GM21360 (cell line): Measurements from ENCODE around the gene PLEKHA5.

Source experiments
- ATAC-seq: cut with Tn5 transposase; IDR thresholded peaks from one replicate; pipeline ENCODE4 v1.9.1; 2021; ENCODE audit warnings: mild to moderate bottlenecking, moderate library complexity; ENCODE audit not compliant: unreplicated experiment

PLEKHA5 gene

DNA sequence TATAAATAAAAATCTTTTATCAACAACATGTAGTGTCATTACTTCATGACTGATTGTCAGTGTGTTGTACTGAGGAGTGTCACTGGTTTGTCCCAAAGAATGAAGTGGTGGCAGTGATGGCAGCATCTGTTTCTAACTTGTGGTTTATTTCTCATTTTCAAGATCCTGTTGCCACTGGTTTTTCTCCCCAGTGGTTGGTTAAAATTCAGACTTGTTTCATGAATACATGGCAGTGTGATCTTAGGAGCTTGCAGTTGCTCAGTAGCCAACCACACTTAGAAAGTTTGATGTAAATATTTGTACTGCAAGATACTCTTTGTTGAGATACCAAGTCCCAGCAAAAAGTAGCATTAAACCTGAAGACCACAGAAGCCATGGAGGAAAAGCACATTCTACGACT lies 69.8 kb downstream of the PLEKHA5 start:
- ATAC-seq, result no peak

DNA sequence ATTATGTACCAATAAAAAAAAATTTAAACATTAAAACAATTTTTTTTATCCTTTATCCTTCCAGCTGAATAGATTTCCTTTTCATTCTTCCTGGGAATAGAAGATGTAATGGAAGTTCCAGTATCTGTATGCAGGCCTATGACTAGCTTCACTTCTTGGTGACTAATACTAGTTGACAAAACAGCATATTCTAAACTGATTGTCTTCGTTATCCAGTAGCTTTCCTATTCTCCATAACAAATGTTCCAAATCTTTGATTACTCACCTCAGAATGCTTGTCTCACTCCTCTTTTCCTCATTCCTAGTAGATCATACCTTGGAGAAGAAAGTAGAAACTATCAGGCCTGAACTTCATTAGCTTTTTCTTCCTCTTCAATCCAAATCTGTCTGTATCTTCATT lies 70.7 kb downstream of the PLEKHA5 start:
- ATAC-seq, result no peak

DNA sequence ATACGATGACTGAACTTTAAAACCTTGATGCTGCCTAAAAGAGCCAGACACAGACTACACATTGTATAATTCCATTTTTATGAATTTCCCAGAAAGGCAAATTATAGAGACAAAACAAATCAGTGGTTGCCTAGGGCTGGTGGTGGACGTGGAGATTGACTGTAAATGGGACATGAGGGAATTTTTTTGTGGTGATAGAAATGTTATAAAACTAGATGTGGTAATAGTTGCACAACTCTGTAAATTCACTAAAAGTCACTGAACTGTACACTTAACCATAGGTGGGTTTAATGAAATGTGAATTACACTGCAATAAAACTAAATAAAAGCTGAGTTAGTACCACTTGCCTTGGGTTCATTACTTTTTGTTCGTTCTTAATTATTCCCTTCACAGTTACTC lies 72.1 kb downstream of the PLEKHA5 start:
- ATAC-seq, result no peak

DNA sequence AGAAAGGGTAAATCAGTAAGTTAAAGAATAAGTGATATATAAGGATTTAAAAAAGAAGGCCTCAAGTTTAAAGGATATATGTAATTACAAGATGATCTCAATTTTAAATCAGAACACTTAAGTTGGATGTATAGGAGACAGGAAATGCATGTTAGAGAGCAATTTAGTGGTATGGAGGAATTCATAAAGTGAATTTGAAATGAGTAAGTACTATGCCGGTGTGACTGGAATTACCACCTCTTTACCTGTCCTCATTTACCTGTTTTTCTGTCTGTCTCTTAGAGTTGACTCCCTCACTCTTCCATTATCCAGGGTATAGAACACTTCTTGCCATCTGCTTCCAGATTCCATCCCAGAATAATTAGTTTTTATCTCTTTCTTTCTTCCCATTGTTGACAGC lies 73.5 kb downstream of the PLEKHA5 start:
- ATAC-seq, result no peak

DNA sequence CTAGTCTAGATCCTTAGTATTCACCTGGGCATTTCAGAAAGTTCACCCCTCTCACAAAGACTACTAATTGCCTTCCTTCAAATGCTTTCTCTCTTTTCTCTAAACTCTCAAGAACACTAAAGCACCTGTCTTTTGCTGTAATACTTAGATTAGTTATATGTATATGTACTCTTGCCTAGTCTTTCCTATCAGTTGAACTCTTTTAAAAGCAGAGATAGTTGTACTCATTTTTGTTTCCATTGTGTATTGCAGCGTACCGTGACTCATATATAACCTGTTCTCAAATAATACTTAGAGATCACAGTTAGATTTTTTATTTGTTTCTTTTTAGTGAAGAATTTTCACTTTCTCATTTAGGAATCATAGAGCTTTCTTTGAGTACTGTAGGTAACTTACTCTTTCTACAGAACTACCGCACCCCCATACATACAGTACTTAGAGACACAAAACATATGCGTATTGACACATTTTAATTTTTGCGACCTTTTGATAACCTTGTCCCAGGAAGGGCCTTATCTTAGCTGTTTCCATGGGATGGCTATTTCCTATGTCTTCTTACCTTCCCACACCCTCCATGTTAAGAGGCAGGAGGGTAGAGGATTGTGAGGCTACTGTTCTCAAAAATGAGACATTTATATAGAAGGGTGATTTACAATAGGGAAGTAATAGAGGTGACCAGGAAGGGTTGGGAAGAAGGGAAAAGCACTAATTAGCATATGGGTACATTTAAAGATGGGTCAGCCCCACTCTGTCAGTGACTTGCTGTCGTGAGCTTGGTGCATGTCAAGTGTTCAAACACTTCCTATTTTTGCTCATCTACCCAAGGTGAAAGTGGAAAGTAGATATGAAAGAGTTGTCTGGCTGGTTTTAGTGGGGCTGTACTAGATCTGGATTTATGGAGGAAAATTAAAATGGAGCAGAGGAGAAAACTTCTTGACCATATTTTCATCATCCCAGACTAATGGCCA lies 74.3 kb downstream of the PLEKHA5 start:
- no peak for ATAC-seq

DNA sequence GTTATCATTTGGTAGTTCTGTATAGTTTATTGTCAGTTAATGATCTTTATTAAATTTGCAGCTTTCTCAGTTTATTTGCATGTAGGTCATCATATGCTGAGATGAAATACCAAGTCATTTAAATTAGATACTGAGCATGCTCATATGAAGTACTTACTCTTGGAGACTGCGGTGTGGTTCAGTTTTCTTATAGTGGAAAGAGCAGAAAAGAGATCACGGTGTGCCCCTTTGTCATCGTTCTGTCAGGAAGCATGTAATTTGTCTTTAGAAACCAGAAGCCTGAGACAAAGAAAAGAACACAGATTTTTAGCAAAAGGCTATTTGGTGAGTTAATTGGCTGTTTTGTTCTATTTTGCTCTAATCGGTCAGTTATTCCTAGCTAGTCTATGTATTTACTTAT lies 75.6 kb downstream of the PLEKHA5 start:
- ATAC-seq, result no peak

DNA sequence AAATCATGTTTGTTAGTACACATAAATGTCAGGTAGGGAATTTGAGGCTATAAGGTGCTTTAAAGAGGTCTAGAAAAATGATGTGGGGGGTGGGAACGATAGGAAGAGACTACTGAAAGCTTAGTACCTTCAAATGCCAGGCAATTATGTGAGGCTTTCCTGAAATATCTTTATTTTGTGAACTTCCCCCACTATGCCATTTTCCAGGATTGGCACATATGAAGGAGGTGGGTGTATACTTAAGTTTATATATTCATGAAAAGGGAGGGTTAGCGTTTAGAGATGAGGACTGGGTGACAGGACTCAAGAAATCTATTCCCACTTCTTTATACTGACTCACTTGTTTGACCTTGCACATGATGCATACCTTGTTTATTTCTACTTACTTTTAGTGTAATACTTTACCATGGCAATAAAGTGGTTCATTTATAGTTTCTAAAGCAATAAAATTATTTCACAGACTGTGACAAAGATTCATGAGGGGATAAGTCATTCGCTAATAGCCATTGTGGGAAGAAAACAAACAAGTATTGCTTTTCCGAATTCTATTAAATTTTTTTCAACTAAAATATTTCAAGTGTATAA lies 77.1 kb downstream of the PLEKHA5 start:
- no peak for ATAC-seq

DNA sequence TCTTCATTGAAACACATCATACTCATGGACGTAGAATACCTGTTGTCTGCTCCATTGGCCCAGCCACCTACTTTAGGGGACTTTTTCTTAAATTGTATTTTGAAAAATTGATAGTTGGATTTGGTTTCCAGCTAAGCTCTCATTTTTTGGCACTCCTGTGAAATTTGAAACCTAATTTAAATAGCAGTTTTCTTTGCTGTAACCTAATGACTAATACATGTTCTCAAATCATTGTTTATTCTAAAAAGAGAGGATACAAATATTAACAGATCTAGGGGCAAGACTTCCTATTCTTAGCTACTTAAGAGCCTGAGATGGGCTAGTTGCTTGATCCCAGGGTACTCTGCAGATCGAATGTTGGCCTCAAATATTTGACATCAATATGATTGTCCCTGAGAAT lies 78.9 kb downstream of the PLEKHA5 start:
- ATAC-seq, result no peak

DNA sequence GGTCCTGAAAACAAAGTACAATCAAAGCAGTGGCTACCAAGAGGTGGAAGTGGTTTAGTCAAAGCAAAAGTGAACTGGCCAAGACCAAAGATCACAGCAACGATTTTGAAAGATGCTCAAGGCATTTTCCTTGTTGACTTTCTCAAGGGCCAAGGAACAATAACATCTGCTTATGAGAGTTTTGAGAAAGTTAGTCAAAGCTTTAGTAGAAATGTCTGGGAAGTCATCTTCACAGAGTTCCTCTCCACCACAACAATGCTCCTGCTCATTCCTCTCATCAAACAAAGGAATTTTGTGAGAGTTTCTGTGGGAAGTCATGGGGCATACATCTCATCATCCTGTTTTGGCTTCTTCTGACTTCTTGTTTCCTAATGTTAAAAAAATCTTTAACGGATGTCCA lies 80.1 kb downstream of the PLEKHA5 start:
- no peak for ATAC-seq

DNA sequence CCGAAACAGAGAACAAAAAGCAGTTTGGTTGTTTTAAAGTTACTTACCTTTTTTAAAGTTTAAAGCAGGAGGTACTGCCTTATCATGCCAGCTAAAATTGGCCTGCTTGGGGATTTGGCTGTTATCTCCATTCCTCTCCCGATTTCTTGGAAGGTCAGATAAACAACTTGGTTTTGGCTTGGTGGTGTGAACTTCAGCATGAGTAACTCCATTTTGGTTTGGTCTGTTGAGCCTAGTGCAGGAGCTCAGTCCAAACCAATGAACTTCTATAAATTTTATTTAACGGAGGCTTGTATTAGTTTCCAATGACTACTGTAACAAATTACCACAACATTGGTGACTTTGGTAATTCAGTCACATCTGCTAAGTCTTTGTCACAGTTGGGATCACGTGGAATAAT lies 82.3 kb downstream of the PLEKHA5 start:
- no peak for ATAC-seq

DNA sequence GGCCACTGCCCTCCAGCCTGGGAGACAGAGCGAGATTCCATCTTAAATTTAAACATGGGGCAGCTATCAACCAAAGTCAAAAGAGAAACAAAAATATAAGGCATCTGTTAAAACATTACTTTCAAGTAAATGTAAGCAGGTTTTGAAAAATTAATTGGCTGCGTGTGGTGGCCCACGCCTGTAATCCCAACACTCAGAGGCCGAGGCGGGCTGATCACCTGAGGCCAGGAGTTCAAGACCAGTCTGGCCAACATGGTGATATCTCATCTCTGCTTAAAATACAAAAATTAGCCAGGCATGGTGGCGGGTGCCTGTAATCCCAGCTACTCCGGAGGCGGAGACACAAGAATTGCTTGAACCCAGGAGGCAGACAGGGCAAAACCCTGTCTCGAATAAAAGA lies 82.7 kb downstream of the PLEKHA5 start:
- no peak for ATAC-seq

DNA sequence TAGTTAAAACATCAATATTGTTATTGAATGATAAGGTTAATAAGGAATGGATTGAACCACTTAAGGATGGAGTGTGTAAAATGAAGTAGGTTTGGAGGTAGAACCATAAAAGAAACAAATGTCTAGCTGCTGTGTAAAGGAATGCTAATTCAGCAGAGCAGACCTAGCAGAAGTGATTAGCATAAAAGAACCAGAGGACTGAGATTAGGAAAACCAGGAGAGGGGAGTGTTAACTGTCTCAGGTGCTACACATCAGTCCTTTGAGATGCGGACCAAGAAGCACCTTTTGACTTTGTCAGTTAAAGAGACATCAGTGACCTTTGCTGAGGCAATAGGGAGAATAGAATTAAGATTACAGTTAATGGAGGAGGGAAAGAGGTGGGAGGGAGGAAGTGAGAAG lies 84.5 kb downstream of the PLEKHA5 start:
- no peak for ATAC-seq

DNA sequence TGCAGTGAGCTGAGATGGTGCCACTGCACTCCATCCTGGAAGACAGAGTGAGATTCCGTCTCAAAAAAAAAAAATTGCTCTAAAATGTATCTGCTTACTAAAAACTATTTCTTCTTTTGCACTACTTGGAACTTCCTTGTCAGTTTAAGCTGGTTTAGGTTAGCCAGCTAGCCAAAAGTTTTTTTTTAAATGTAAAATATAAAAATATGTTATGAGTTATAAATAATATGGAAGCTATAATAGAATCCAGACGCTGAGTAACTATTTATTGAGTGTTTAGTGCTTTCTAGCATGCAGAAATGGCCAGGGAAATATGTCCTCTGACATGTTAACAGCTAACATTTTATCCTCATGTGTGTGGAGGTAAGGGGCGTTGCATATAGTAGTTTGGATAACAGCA lies 85.6 kb downstream of the PLEKHA5 start:
- ATAC-seq, result no peak

DNA sequence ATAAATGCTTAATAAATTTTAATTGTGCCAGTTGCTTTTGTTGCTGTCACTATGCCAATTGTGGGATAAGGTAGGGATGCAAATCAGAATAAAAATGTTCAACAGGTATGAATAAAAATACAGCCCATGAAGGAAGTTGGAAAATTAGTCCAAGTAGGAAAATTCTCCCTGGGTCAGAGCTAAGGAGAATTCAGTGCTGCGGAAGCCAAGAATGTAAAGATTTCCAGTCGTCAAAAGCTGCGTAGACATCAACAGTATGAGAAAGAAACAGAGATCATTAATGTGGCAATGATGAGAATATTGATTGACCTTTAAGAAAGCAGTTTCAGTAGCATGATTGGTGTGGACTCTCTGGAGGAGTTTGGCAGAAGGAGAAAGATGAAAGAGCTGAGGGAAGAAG lies 87.9 kb downstream of the PLEKHA5 start:
- ATAC-seq, result no peak

DNA sequence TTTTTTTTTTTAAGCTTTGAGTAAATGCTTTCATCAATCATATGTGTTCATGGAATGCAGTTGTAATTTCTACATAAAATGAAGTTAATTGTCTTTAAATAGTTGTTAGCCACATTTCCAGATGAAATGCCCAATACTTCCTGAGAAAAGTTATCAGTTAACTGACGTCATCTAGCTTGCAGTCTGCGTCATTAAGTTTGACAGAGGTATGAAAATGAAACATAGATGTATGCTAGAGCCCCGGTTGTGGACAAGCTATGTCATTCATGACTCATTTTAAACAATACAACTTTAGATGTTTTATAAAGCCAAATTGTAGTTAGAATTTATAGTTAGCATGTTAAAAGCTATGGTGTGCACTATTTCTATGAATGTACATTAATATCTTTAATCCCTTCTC lies 90.7 kb downstream of the PLEKHA5 start:
- ATAC-seq, result no peak

DNA sequence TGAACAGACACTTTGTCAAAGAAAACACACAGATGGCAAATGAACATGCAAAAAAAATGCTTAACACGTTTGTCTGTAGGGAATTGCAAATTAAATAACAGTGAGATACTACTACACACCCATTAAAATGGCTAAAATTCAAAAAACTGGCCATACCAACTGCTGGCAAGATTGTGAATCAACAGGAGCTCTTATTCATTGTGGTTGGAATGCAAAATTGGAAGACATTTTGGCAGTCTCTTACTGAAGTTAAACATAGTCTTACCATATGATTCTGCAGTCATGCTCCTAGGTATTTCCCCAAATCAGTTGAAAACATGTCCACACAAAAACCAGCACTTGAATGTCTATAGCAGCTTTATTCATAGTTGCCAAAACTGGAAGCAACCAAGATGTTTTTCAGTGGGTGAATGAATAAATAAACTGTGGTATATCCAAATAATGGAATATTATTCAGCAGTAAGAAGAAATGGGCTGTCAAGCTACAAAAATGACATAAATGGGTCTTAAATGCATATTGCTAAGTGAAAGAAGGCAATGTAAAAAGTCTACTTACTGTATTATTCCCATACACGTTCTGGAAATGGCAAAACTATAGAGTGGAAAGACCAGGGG lies 91.4 kb downstream of the PLEKHA5 start:
- no peak for ATAC-seq

DNA sequence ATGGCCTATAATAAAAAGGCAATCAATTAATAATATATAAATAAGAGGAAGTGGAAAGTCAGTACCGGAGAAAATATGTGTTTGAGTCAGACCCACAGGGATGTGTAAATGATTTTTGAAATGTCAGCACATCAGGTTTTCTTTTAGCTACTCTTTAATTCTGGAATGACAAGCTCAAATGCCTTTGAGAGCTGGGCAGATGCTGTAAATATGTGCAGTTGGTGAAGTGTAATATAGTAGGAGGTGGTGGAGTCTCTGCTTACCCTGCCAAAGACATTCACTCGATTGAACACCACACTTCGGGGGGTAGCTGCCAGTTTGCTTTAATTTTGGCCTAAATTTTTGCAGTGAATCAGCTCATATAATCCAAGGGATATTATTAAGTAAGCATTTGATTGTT lies 93.0 kb downstream of the PLEKHA5 start:
- no peak for ATAC-seq

DNA sequence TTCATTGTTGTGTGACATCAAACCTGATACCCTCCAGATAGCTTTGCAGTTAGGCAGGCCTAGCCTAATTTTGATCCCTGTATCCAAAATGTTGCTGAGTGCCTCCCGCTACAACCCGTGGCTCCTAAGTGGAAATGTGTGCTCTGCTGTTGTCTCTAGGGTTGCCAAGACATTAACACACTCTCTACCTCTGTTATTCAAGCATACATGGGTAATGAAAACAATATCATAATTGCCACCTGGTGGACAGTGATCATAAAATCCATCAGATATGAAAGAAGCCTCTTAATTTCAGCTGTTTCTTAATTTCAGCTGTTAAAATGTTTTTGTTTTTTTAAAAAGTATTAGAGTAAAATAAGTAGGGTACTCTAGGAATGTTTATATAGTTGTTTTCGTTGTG lies 93.5 kb downstream of the PLEKHA5 start:
- no peak for ATAC-seq

DNA sequence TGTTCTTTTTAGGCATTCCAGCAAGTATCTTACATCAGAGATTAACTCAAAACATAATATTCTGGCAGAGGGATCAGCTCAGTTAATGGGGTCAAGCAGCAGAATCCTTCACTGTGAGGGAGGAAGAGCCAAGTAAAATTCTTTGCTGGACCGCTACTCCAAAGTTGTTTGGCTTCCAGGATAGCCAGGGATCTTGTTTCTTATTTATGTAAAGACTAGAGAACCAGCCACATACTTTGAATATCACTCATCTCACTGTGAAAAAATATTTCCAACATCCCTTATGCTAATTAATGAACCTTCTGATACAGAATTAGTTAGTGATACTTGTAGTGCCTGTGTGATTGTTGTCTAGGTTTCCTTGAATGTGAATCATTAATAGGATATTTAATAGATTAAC lies 94.2 kb downstream of the PLEKHA5 start:
- no peak for ATAC-seq

DNA sequence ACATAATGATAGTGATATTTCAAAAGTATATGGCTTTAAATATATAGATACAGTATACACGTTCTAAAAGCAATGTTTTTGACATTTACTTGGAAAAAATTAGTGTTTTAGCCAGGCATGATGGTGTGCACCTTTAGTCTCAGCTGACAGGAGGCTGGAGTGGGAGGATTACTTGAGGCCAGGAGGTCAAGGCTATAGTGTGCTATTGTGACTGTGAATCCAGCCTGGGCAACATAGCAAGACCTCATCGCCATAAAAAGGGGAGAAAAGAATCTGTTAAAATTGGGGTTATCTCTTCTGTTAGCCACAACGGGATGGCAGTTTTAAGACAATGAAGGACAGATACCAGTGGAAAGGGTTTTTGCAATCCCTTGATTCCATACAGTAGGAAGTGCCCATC lies 95.2 kb downstream of the PLEKHA5 start:
- no peak for ATAC-seq

DNA sequence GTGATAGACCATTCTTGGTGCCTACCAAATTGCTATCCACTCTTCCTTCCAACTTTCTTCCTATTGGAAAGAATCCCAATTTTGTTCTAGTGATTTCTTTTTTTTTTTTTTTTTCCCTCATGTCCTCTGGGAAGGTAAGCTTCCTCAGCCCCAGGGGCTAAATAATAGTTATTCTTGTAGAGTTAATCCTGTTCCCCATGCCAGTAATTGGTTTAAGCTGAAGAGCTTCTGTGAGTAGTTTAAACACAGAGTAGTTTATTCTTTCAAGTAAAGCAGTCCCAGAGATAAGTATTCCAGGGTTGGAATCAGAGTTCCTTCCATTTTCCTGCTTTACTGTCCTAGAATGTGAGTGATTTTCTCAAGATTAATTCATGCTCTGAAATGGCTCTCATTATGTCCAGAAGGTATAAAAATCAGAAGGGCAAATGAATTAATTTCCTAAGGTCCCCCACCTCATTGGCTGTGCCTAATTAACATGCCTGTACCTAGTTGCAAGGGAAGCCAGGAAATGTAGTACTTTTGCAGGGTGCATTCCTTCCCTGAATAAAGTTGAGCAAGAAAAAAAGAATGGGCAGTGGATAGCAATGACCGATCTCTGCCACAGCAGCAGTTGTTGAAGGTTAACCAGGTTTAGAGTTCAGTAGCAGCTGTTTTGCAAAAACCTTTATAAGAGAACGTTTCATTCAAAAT lies 97.8 kb downstream of the PLEKHA5 start:
- no peak for ATAC-seq

DNA sequence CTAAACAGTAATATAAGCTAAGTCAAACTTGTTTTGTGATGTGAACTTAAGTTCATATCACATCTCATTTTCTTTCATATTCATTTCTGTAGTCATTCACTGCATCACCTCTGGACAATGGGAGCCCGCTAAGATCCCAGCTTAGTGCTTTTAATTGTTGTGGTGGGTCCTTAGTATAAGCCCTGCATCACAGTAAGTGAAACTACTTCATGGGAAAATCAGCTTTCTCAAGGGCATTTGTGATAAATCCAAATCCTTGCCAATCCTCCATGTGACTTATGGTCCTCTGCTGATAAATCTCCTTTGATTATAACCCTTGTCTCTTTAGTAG lies 98.3 kb downstream of the PLEKHA5 start:
- ATAC-seq, result no peak
